ENCODE measurements around the gene TJP3.

The TJP3 gene

GRCh38 chr19:3670796-3671679, 37.1 kb upstream of the TJP3 start:
- FAIRE-seq, result no peak

GRCh38 chr19:3671680-3672574, 36.3 kb upstream of the TJP3 start:
- no peak for FAIRE-seq

GRCh38 chr19:3672575-3672948, 35.6 kb upstream of the TJP3 start:
- FAIRE-seq, result no peak

- no peak for FAIRE-seq
These were observed 35.2 kb upstream of the TJP3 start for GRCh38 chr19:3672993-3673392.

GRCh38 chr19:3673506-3674439, 34.4 kb upstream of the TJP3 start:
- FAIRE-seq, result no peak

- no peak for FAIRE-seq
These were observed 33.2 kb upstream of the TJP3 start for GRCh38 chr19:3674784-3675543.

GRCh38 chr19:3678188-3678587, 30.0 kb upstream of the TJP3 start:
- no peak for FAIRE-seq

- FAIRE-seq, result no peak
These were observed 29.0 kb upstream of the TJP3 start for GRCh38 chr19:3679138-3679537.

- no peak for FAIRE-seq
These were observed 28.6 kb upstream of the TJP3 start for GRCh38 chr19:3679581-3679980.

- FAIRE-seq, result no peak
These were observed 27.2 kb upstream of the TJP3 start for GRCh38 chr19:3680939-3681338.

GRCh38 chr19:3682286-3682685, 25.9 kb upstream of the TJP3 start:
- no peak for FAIRE-seq

GRCh38 chr19:3682741-3683404, 25.3 kb upstream of the TJP3 start:
- no peak for FAIRE-seq

- FAIRE-seq, result no peak
These were observed 24.7 kb upstream of the TJP3 start for GRCh38 chr19:3683405-3684053.

- FAIRE-seq, result no peak
These were observed 23.9 kb upstream of the TJP3 start for GRCh38 chr19:3684054-3684816.

GRCh38 chr19:3684817-3685410, 23.3 kb upstream of the TJP3 start:
- no peak for FAIRE-seq

- no peak for FAIRE-seq
These were observed 20.8 kb upstream of the TJP3 start for GRCh38 chr19:3687393-3687773.

- FAIRE-seq, result no peak
These were observed 20.1 kb upstream of the TJP3 start for GRCh38 chr19:3687774-3688706.
